ENCODE data around the gene FANCC.

- TF ChIP-seq POLR2A (IDR thresholded peaks at IDR 0.05), result no peak
- no peak for TF ChIP-seq EP300 (IDR thresholded peaks at IDR 0.05)
Observed at GRCh38 chr9:95110921-95111525, 206.5 kb downstream of the FANCC start.
